ENCODE measurements around the gene IL3RA. TPM values are rescaled to one million over a fixed set of nuclear protein-coding genes. Genes with fewer than 3 reads are reported as not detected.
A peak's percentile ranks its signal among the peaks of the same experiment; 100 is the strongest.
"Not testable (repeated sequence)": the region's sequence is repeated elsewhere in the genome, so short reads cannot be mapped to it uniquely, and the experiment has no call there.

The IL3RA gene
- polyA plus RNA-seq, 1 donor = 5.4 TPM

- H3K27me3 ChIP-seq (ENCODE audit: control insufficient read depth, insufficient read depth, low read length) = no peaks in the 10 kb centered on the region
- H3K27ac ChIP-seq (ENCODE audit: low read length) = no peak overlapping the region
- no peak overlapping the region for H3K4me3 ChIP-seq (ENCODE audit: low read length)
- no peak for DNase-seq
- WGBS (ENCODE audit: insufficient coverage, low lambda C conversion rate) = no CpG with 5 or more reads among the region's 18 CpGs
- H3K4me1 ChIP-seq (ENCODE audit: control insufficient read depth, insufficient read depth, low read length) = no peaks in the 10 kb centered on the region
- H3K9me3 ChIP-seq (ENCODE audit: control insufficient read depth, low read depth, low read length) = no peaks in the 10 kb centered on the region
- no peaks in the 10 kb centered on the region for H3K36me3 ChIP-seq (ENCODE audit: control insufficient read depth, insufficient read depth, low read length)
Measured at GRCh38 chrX:1327651-1328304, 8.8 kb upstream of the IL3RA start.

DNA sequence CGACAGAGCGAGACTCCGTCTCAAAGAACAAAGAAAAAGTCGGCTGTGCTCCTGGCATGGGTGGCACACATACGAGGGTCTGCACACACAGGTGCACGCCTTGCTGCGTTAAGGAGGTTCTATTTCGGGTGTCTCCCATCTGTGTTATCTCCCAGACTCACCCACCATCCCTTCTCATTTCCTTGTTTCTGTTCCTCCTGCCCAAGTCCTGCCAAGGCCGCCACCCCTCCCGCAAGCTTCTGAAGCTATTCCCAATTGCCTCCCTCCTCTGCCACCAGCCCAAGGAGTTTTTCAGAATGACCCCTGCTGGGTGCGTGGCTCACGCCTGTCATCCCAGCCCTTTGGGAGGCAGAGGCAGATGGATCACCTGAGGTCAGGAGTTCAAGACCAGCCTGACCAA lies 6.0 kb upstream of the IL3RA start:
- Histone ChIP-seq H3K27me3 (ENCODE audit: control insufficient read depth, insufficient read depth, low read length) (no peaks in the 10 kb centered on the region), H3K9me3 (ENCODE audit: control insufficient read depth, low read depth, low read length) (no peaks in the 10 kb centered on the region), H3K36me3 (ENCODE audit: control insufficient read depth, insufficient read depth, low read length) (no peaks in the 10 kb centered on the region), H3K4me3 (ENCODE audit: low read length) (no peak overlapping the region), H3K4me1 (ENCODE audit: control insufficient read depth, insufficient read depth, low read length) (no peaks in the 10 kb centered on the region), H3K27ac (ENCODE audit: low read length) (no peak overlapping the region)
- WGBS (ENCODE audit: insufficient coverage, low lambda C conversion rate) = no CpG with 5 or more reads among the region's 12 CpGs
- DNase-seq = no peak

DNA sequence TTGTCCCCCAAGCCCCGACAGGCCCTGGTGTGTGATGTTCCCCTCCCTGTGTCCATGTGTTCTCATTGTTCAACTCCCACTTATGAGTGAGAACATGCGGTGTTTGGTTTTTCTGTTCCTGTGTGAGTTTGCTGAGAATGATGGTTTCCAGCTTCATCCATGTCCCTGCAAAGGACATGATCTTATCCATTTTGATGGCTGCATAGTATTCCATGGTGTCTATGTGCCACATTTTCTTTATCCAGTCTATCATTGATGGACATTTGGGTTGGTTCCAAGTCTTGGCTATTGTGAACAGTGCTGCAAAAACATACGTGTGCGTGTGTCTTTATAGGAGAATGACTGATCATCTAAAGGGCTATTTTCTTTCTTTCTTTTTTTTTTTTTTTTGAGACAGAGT lies 4.2 kb upstream of the IL3RA start:
- DNase-seq; H3K9me3 ChIP-seq (ENCODE audit: control insufficient read depth, low read depth, low read length): not testable (repeated sequence)
- no CpG with 5 or more reads among the region's 4 CpGs for WGBS (ENCODE audit: insufficient coverage, low lambda C conversion rate)

GRCh38 chrX:1334854-1335253 lies 1.7 kb upstream of the IL3RA start:
- no CpG with 5 or more reads among the region's 10 CpGs for WGBS (ENCODE audit: insufficient coverage, low lambda C conversion rate)
- H3K27ac ChIP-seq (ENCODE audit: low read length) = no peak overlapping the region
- H3K4me1 ChIP-seq (ENCODE audit: control insufficient read depth, insufficient read depth, low read length) = peaks cover 4% of the 10 kb centered on the region
- H3K27me3 ChIP-seq (ENCODE audit: control insufficient read depth, insufficient read depth, low read length) = no peaks in the 10 kb centered on the region
- no peaks in the 10 kb centered on the region for H3K36me3 ChIP-seq (ENCODE audit: control insufficient read depth, insufficient read depth, low read length)
- H3K9me3 ChIP-seq (ENCODE audit: control insufficient read depth, low read depth, low read length) = no peaks in the 10 kb centered on the region
- no peak for DNase-seq
- H3K4me3 ChIP-seq (ENCODE audit: low read length) = no peak overlapping the region

More for the DNA sequence above, 4.2 kb upstream of the IL3RA start:
- H3K36me3 ChIP-seq (ENCODE audit: control insufficient read depth, insufficient read depth, low read length); H3K4me1 ChIP-seq (ENCODE audit: control insufficient read depth, insufficient read depth, low read length); H3K27ac ChIP-seq (ENCODE audit: low read length); H3K4me3 ChIP-seq (ENCODE audit: low read length); H3K27me3 ChIP-seq (ENCODE audit: control insufficient read depth, insufficient read depth, low read length): not testable (repeated sequence)

DNA sequence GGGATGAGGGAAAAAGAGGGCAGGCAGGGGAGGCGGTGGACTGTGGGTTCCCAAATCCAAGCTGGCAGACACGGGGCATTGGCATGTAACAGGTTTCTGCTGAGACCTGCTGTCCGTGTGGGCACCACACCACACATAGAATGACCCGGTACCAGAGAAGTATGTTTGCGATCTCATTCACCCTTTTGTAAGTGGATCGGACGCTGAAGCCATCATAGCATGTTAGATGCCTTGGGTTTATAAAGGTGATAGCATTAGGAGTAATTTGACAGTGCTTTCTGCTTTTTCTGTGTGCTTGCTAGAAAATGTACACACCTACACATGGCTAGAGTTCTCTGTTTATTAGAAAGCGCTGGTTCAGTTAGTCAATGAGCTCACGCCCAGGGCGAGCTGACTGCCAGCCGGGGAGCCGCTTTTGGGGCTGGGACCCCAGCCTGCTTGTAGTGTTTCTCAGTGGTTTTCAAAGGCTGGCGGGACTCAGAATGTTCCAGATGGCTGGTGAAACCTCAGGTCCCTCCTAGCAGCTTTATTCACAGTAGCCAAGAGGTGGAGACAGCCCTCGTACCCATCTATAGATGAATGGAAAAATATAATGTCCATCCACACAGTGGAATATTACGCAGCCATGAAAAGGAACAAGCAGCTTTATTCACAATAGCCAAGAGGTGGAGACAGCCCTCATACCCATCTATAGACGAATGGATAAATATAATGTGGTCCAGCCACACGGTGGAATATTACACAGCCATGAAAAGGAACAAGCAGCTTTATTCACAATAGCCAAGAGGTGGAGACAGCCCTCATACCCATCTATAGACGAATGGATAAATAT lies 579 bp downstream of the IL3RA start:
- Histone ChIP-seq H3K27me3 (ENCODE audit: control insufficient read depth, insufficient read depth, low read length) (no peaks in the 10 kb centered on the region), H3K9me3 (ENCODE audit: control insufficient read depth, low read depth, low read length) (no peaks in the 10 kb centered on the region), H3K4me1 (ENCODE audit: control insufficient read depth, insufficient read depth, low read length) (peaks cover 4% of the 10 kb centered on the region), H3K27ac (ENCODE audit: low read length) (peak overlapping the region; percentile 51), H3K4me3 (ENCODE audit: low read length) (peak overlapping the region; percentile 41), H3K36me3 (ENCODE audit: control insufficient read depth, insufficient read depth, low read length) (no peaks in the 10 kb centered on the region)
- no peak for DNase-seq
- WGBS (ENCODE audit: insufficient coverage, low lambda C conversion rate) = no CpG with 5 or more reads among the region's 18 CpGs

- WGBS (ENCODE audit: insufficient coverage, low lambda C conversion rate) = no CpG with 5 or more reads among the region's 22 CpGs
- DNase-seq = no peak
- Histone ChIP-seq H3K4me1 (ENCODE audit: control insufficient read depth, insufficient read depth, low read length) (peaks cover 3% of the 10 kb centered on the region), H3K4me3 (ENCODE audit: low read length) (no peak overlapping the region), H3K27ac (ENCODE audit: low read length) (no peak overlapping the region), H3K27me3 (ENCODE audit: control insufficient read depth, insufficient read depth, low read length) (no peaks in the 10 kb centered on the region), H3K9me3 (ENCODE audit: control insufficient read depth, low read depth, low read length) (no peaks in the 10 kb centered on the region), H3K36me3 (ENCODE audit: control insufficient read depth, insufficient read depth, low read length) (no peaks in the 10 kb centered on the region)
Measured at GRCh38 chrX:1341545-1342184, 5.1 kb downstream of the IL3RA start.

DNA sequence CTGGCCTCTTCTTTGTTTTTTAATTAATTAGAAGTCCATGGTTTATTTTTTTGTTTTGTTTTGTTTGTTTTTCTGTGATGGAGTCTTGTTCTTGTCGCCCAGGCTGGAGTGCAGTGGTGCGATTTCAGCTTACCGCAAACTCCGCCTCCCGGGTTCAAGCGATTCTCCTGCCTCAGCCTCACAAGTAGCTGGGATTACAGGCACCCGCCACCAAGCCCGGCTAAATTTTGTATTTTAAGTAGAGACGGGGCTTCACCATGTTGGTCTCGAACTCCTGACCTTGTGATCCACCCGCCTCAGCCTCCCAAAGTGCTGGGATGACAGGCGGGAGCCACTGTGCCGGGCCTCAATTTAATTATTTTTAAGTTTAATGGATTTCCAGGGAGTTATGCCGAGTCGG lies 13.0 kb downstream of the IL3RA start:
- DNase-seq; H3K4me3 ChIP-seq (ENCODE audit: low read length); H3K4me1 ChIP-seq (ENCODE audit: control insufficient read depth, insufficient read depth, low read length); H3K9me3 ChIP-seq (ENCODE audit: control insufficient read depth, low read depth, low read length); H3K27ac ChIP-seq (ENCODE audit: low read length); H3K27me3 ChIP-seq (ENCODE audit: control insufficient read depth, insufficient read depth, low read length); H3K36me3 ChIP-seq (ENCODE audit: control insufficient read depth, insufficient read depth, low read length): not testable (repeated sequence)
- WGBS (ENCODE audit: insufficient coverage, low lambda C conversion rate) = no CpG with 5 or more reads among the region's 15 CpGs

- Histone ChIP-seq H3K4me3 (ENCODE audit: low read length) (no peak overlapping the region), H3K27me3 (ENCODE audit: control insufficient read depth, insufficient read depth, low read length) (no peaks in the 10 kb centered on the region), H3K27ac (ENCODE audit: low read length) (no peak overlapping the region), H3K4me1 (ENCODE audit: control insufficient read depth, insufficient read depth, low read length) (no peaks in the 10 kb centered on the region), H3K9me3 (ENCODE audit: control insufficient read depth, low read depth, low read length) (peaks cover 6% of the 10 kb centered on the region), H3K36me3 (ENCODE audit: control insufficient read depth, insufficient read depth, low read length) (no peaks in the 10 kb centered on the region)
- DNase-seq = no peak
- 100% methylated on average over 1 of the region's 49 CpGs for WGBS (ENCODE audit: insufficient coverage, low lambda C conversion rate)
Measured at GRCh38 chrX:1351981-1352714, 15.6 kb downstream of the IL3RA start.

DNA sequence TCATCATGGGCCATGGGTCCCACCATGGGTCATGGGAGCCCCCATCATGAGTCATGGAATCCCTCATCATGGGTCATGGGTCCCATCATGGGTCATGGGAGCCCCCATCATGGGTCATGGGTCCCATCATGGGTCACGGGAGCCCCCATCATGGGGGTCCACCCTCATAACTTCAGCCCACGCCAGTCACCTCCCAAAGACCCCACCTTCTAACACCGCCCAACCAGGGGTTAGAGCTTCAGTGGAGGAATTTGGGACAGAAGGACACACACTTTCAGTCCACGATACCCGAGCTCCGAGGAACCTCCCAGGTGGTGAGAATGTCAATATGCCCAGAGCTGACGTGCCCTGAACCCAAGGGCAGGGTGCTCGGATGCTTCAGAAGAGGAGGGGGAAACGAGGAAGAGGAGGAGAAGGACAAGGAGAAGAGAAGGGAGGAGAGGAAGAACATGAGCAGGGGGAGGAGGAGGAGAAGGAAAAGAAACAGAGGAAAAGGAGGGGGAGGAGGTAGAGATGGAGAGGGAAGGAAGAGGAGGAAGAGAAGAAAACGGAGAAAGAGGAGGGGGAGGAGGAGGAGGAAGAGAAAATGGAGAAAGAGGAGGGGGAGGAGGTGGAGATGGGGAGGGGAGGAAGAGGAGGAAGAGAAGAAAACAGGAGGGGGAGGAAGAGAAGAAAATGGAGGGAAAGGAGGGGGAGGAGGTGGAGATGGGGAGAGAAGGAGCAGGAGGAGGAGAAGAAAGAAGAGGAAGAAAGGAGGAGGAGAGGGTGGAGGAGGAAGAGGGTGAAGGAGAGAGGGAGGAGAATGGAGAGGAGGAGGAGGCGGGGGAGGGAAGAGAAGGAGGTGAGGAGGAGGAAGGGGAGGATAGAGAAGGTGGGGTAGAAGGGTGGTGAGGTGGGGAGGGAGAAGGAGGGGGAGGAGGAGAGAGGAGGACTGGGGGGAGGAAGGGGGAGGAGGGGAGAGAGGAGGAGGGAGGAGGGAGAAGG lies 17.7 kb downstream of the IL3RA start:
- peaks cover 6% of the 10 kb centered on the region for H3K9me3 ChIP-seq (ENCODE audit: control insufficient read depth, low read depth, low read length)
- WGBS (ENCODE audit: insufficient coverage, low lambda C conversion rate) = 88% methylated on average over 4 of the region's 11 CpGs
- no peak overlapping the region for H3K27ac ChIP-seq (ENCODE audit: low read length)
- H3K4me3 ChIP-seq (ENCODE audit: low read length) = no peak overlapping the region
- no peak for DNase-seq
- H3K4me1 ChIP-seq (ENCODE audit: control insufficient read depth, insufficient read depth, low read length) = no peaks in the 10 kb centered on the region
- H3K36me3 ChIP-seq (ENCODE audit: control insufficient read depth, insufficient read depth, low read length) = peaks cover 5% of the 10 kb centered on the region
- no peaks in the 10 kb centered on the region for H3K27me3 ChIP-seq (ENCODE audit: control insufficient read depth, insufficient read depth, low read length)
